ENCODE measurements around the gene UGT2A1. TPM values are rescaled to one million over a fixed set of nuclear protein-coding genes. Genes with fewer than 3 reads are reported as not detected.

Gene UGT2A1
- polyA plus RNA-seq (2013, experiment 1 of 2) = not detected
- 0.01 TPM for polyA plus RNA-seq (2013, experiment 2 of 2)

GRCh38 chr4:69653147-69653546 lies at the start of gene UGT2A1:
UGT2A1 (minus strand) TSS chr4:69653247; CDS start chr4:69647644, 5,603 bp downstream.
- H2AK5ac ChIP-seq (ENCODE audit: low read length, severe bottlenecking) = no peak within 1 kb of the TSS
- no peaks in the 10 kb centered on the region for H3K4me1 ChIP-seq (ENCODE audit: control insufficient read depth, insufficient read depth, low read depth, low read length)
- no peak within 1 kb of the TSS for H2BK120ac ChIP-seq (ENCODE audit: low read depth, low read length)
- H3K14ac ChIP-seq (ENCODE audit: low read length in 2 of 2) = no peak within 1 kb of the TSS
- no peak within 1 kb of the TSS for H2BK15ac ChIP-seq (ENCODE audit: low read depth, poor library complexity, severe bottlenecking)
- DNase-seq = no peak
- no peak within 1 kb of the TSS for H3K27ac ChIP-seq (ENCODE audit: low read length, poor library complexity, severe bottlenecking)
- no peak within 1 kb of the TSS for H4K8ac ChIP-seq (ENCODE audit: low read length)
- no peak within 1 kb of the TSS for H3K4ac ChIP-seq (ENCODE audit: low read depth in 1 of 2, low read length in 2 of 2)
- no peak within 1 kb of the TSS for H3K9ac ChIP-seq (ENCODE audit: low read length)
- no peak within 1 kb of the TSS for H3K18ac ChIP-seq (ENCODE audit: low read depth in 1 of 2, low read length in 2 of 2)
- H3K23ac ChIP-seq (ENCODE audit: low read length in 2 of 2) = no peak within 1 kb of the TSS
- no peak within 1 kb of the TSS for H2BK5ac ChIP-seq (ENCODE audit: low read depth, low read length, poor library complexity, severe bottlenecking)
- no peak within 1 kb of the TSS for H3K4me3 ChIP-seq (ENCODE audit: insufficient read depth in 1 of 2, low read depth in 1 of 2, low read length in 2 of 2)
- no peaks in the 10 kb centered on the region for H3K27me3 ChIP-seq (ENCODE audit: control insufficient read depth in 1 of 2, insufficient read depth in 1 of 2, low read length in 2 of 2)
- no peaks in the 10 kb centered on the region for H3K9me3 ChIP-seq (ENCODE audit: control insufficient read depth, low read length)
- H3K36me3 ChIP-seq (ENCODE audit: control insufficient read depth in 1 of 2, insufficient read depth in 2 of 2, low read depth in 1 of 2, low read length in 2 of 2) = no peaks in the 10 kb centered on the region
- no CpG with 5 or more reads among the region's 1 CpG for WGBS
- H4K91ac ChIP-seq (ENCODE audit: low read length) = no peak within 1 kb of the TSS
- H2BK12ac ChIP-seq (ENCODE audit: low read length in 2 of 2) = no peak within 1 kb of the TSS
- no peak within 1 kb of the TSS for H3K4me2 ChIP-seq (ENCODE audit: low read length, poor library complexity, severe bottlenecking)
- H3K79me1 ChIP-seq (replicated peaks; ENCODE audit: low read length, poor library complexity, severe bottlenecking) = no peaks in the 10 kb centered on the region
- no peak within 1 kb of the TSS for H2AFZ ChIP-seq (ENCODE audit: low read depth, low read length)

- H4K8ac ChIP-seq (ENCODE audit: low read length) = no peak overlapping the region
- H3K9me3 ChIP-seq (ENCODE audit: control insufficient read depth, low read length) = peaks cover 4% of the 10 kb centered on the region
- no peak overlapping the region for H3K18ac ChIP-seq (ENCODE audit: low read depth in 1 of 2, low read length in 2 of 2)
- no peak overlapping the region for H3K9ac ChIP-seq (ENCODE audit: low read length)
- H2AFZ ChIP-seq (ENCODE audit: low read depth, low read length) = no peak overlapping the region
- H2BK15ac ChIP-seq (ENCODE audit: low read depth, poor library complexity, severe bottlenecking) = no peak overlapping the region
- no peak overlapping the region for H3K23ac ChIP-seq (ENCODE audit: low read length in 2 of 2)
- no peak overlapping the region for H2BK5ac ChIP-seq (ENCODE audit: low read depth, low read length, poor library complexity, severe bottlenecking)
- H2BK120ac ChIP-seq (ENCODE audit: low read depth, low read length) = no peak overlapping the region
- no peaks in the 10 kb centered on the region for H3K36me3 ChIP-seq (ENCODE audit: control insufficient read depth in 1 of 2, insufficient read depth in 2 of 2, low read depth in 1 of 2, low read length in 2 of 2)
- H4K91ac ChIP-seq (ENCODE audit: low read length) = no peak overlapping the region
- H2AK5ac ChIP-seq (ENCODE audit: low read length, severe bottlenecking) = no peak overlapping the region
- no peaks in the 10 kb centered on the region for H3K79me1 ChIP-seq (replicated peaks; ENCODE audit: low read length, poor library complexity, severe bottlenecking)
- H3K4me1 ChIP-seq (ENCODE audit: control insufficient read depth, insufficient read depth, low read depth, low read length) = no peaks in the 10 kb centered on the region
- H3K4ac ChIP-seq (ENCODE audit: low read depth in 1 of 2, low read length in 2 of 2) = no peak overlapping the region
- H3K27me3 ChIP-seq (ENCODE audit: control insufficient read depth in 1 of 2, insufficient read depth in 1 of 2, low read length in 2 of 2) = no peaks in the 10 kb centered on the region
- H3K27ac ChIP-seq (ENCODE audit: low read length, poor library complexity, severe bottlenecking) = no peak overlapping the region
- H2BK12ac ChIP-seq (ENCODE audit: low read length in 2 of 2) = no peak overlapping the region
- no peak overlapping the region for H3K4me2 ChIP-seq (ENCODE audit: low read length, poor library complexity, severe bottlenecking)
- WGBS = 95% methylated on average over 3 of the region's 3 CpGs
- H3K14ac ChIP-seq (ENCODE audit: low read length in 2 of 2) = no peak overlapping the region
- H3K4me3 ChIP-seq (ENCODE audit: insufficient read depth in 1 of 2, low read depth in 1 of 2, low read length in 2 of 2) = no peak overlapping the region
- no peak for DNase-seq
Observed at GRCh38 chr4:69702201-69702600, 49.2 kb upstream of the UGT2A1 start.

GRCh38 chr4:69701696-69702095 lies 48.6 kb upstream of the UGT2A1 start:
- no peak for DNase-seq
- Histone ChIP-seq H4K91ac (ENCODE audit: low read length) (no peak overlapping the region), H3K23ac (ENCODE audit: low read length in 2 of 2) (no peak overlapping the region), H4K8ac (ENCODE audit: low read length) (no peak overlapping the region), H3K9ac (ENCODE audit: low read length) (no peak overlapping the region), H3K36me3 (ENCODE audit: control insufficient read depth in 1 of 2, insufficient read depth in 2 of 2, low read depth in 1 of 2, low read length in 2 of 2) (no peaks in the 10 kb centered on the region), H2BK15ac (ENCODE audit: low read depth, poor library complexity, severe bottlenecking) (no peak overlapping the region), H2AFZ (ENCODE audit: low read depth, low read length) (no peak overlapping the region), H3K14ac (ENCODE audit: low read length in 2 of 2) (no peak overlapping the region), H2AK5ac (ENCODE audit: low read length, severe bottlenecking) (no peak overlapping the region), H3K18ac (ENCODE audit: low read depth in 1 of 2, low read length in 2 of 2) (no peak overlapping the region), H3K4me3 (ENCODE audit: insufficient read depth in 1 of 2, low read depth in 1 of 2, low read length in 2 of 2) (no peak overlapping the region), H2BK12ac (ENCODE audit: low read length in 2 of 2) (no peak overlapping the region), H3K79me1 (replicated peaks; ENCODE audit: low read length, poor library complexity, severe bottlenecking) (no peaks in the 10 kb centered on the region), H3K9me3 (ENCODE audit: control insufficient read depth, low read length) (peaks cover 4% of the 10 kb centered on the region), H3K27me3 (ENCODE audit: control insufficient read depth in 1 of 2, insufficient read depth in 1 of 2, low read length in 2 of 2) (no peaks in the 10 kb centered on the region), H3K4ac (ENCODE audit: low read depth in 1 of 2, low read length in 2 of 2) (no peak overlapping the region), H3K4me2 (ENCODE audit: low read length, poor library complexity, severe bottlenecking) (no peak overlapping the region), H3K4me1 (ENCODE audit: control insufficient read depth, insufficient read depth, low read depth, low read length) (no peaks in the 10 kb centered on the region), H3K27ac (ENCODE audit: low read length, poor library complexity, severe bottlenecking) (no peak overlapping the region), H2BK5ac (ENCODE audit: low read depth, low read length, poor library complexity, severe bottlenecking) (no peak overlapping the region), H2BK120ac (ENCODE audit: low read depth, low read length) (no peak overlapping the region)
- whole genome bisulfite sequencing = no CpG with 5 or more reads among the region's 4 CpGs

DNA sequence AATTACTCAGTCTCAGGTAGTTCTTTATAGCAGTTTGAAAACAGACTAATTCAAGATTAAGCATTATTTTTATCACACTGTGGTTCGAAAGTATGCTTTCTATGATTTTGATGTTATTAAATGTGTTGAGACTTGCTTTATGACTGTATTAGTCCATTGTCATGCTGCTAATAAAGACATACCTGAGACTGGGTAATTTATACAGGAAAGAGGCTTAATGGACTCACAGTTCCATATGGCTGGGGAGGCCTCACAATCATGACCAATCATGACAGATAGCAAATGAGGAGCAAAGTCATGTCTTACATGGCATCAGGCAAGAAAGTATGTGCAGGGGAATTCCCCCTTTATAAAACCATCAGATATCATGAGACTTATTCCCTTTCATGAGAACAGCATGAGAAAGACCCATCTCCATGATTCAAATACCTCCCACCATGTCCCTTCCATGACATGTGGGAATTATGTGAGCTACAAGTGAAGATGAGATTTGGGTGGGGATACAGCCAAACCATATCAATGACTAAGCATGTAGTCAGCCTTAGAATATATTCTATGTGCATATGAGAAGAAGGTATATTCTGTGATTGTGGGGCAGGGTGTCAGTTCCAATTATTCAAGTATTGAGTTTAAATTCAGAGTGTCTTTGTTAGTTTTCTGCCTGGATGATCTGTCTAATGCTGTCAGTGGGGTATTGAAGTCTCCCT lies 44.6 kb upstream of the UGT2A1 start:
- Histone ChIP-seq H2BK5ac (ENCODE audit: low read depth, low read length, poor library complexity, severe bottlenecking) (no peak overlapping the region), H3K36me3 (ENCODE audit: control insufficient read depth in 1 of 2, insufficient read depth in 2 of 2, low read depth in 1 of 2, low read length in 2 of 2) (no peaks in the 10 kb centered on the region), H3K9ac (ENCODE audit: low read length) (no peak overlapping the region), H3K4me3 (ENCODE audit: insufficient read depth in 1 of 2, low read depth in 1 of 2, low read length in 2 of 2) (no peak overlapping the region), H4K91ac (ENCODE audit: low read length) (no peak overlapping the region), H2BK15ac (ENCODE audit: low read depth, poor library complexity, severe bottlenecking) (no peak overlapping the region), H3K27me3 (ENCODE audit: control insufficient read depth in 1 of 2, insufficient read depth in 1 of 2, low read length in 2 of 2) (no peaks in the 10 kb centered on the region), H3K27ac (ENCODE audit: low read length, poor library complexity, severe bottlenecking) (no peak overlapping the region), H3K14ac (ENCODE audit: low read length in 2 of 2) (no peak overlapping the region), H2AK5ac (ENCODE audit: low read length, severe bottlenecking) (no peak overlapping the region), H3K23ac (ENCODE audit: low read length in 2 of 2) (no peak overlapping the region), H3K79me1 (replicated peaks; ENCODE audit: low read length, poor library complexity, severe bottlenecking) (no peaks in the 10 kb centered on the region), H2BK12ac (ENCODE audit: low read length in 2 of 2) (no peak overlapping the region), H3K9me3 (ENCODE audit: control insufficient read depth, low read length) (peaks cover 4% of the 10 kb centered on the region), H3K4me1 (ENCODE audit: control insufficient read depth, insufficient read depth, low read depth, low read length) (no peaks in the 10 kb centered on the region), H3K4me2 (ENCODE audit: low read length, poor library complexity, severe bottlenecking) (no peak overlapping the region), H2AFZ (ENCODE audit: low read depth, low read length) (no peak overlapping the region), H4K8ac (ENCODE audit: low read length) (no peak overlapping the region), H2BK120ac (ENCODE audit: low read depth, low read length) (no peak overlapping the region), H3K18ac (ENCODE audit: low read depth in 1 of 2, low read length in 2 of 2) (no peak overlapping the region), H3K4ac (ENCODE audit: low read depth in 1 of 2, low read length in 2 of 2) (no peak overlapping the region)
- 78% methylated on average over 1 of the region's 1 CpG for WGBS
- DNase-seq = no peak
